Mononuclear cell (primary cell): Measurements from ENCODE around the gene DENND2A. TPM values are rescaled to one million over a fixed set of nuclear protein-coding genes. Genes with fewer than 3 reads are reported as not detected.
"Not testable (repeated sequence)": the region's sequence is repeated elsewhere in the genome, so short reads cannot be mapped to it uniquely, and the experiment has no call there.

Experiments used
- H3K27me3 ChIP-seq: 2 replicates; pipeline ENCODE4 v1.6.0; 2011; ENCODE audit warnings: low read length, control low read depth; ENCODE audit not compliant: insufficient read depth
- H3K4me1 ChIP-seq: 2 replicates; pipeline ENCODE4 v1.5.1; 2011; ENCODE audit warnings: mild to moderate bottlenecking, low read length, control low read depth; ENCODE audit not compliant: insufficient read depth
- H3K4me3 ChIP-seq: 2 replicates; pipeline ENCODE4 v1.5.1; 2011; ENCODE audit warnings: mild to moderate bottlenecking, low read length, moderate library complexity
- H3K9me3 ChIP-seq: 2 replicates; pipeline ENCODE4 v1.5.1; 2011; ENCODE audit warnings: low read depth, mild to moderate bottlenecking, control low read depth, low read length
- total RNA-seq: library from RNA; depleted of rRNA; stranded (reverse); fragments of >200 nt; gene quantifications from one replicate; pipeline ENCODE4 v1.2.3, GENCODE V29; 2012

DENND2A gene
- total RNA-seq, 1 donor: not detected

GRCh38 chr7:140644761-140645160, 4.1 kb upstream of the DENND2A start:
- peaks cover 18% of the 10 kb centered on the region for H3K4me1 ChIP-seq
- H3K27me3 ChIP-seq: peaks cover 31% of the 10 kb centered on the region
- H3K4me3 ChIP-seq, H3K9me3 ChIP-seq: not testable (repeated sequence)

- peaks cover 24% of the 10 kb centered on the region for H3K4me1 ChIP-seq
- H3K9me3 ChIP-seq: no peaks in the 10 kb centered on the region
- peaks cover 45% of the 10 kb centered on the region for H3K27me3 ChIP-seq
- no peak overlapping the region for H3K4me3 ChIP-seq
Measured at GRCh38 chr7:140643416-140643815, 2.8 kb upstream of the DENND2A start.

GRCh38 chr7:140641524-140642195, 1.0 kb upstream of the DENND2A start:
- Histone ChIP-seq H3K4me1 (peaks cover 24% of the 10 kb centered on the region), H3K27me3 (peaks cover 48% of the 10 kb centered on the region), H3K9me3 (no peaks in the 10 kb centered on the region), H3K4me3 (no peak overlapping the region)

GRCh38 chr7:140640060-140640637, 464 bp downstream of the DENND2A start:
- peaks cover 24% of the 10 kb centered on the region for H3K4me1 ChIP-seq
- H3K9me3 ChIP-seq: no peaks in the 10 kb centered on the region
- peaks cover 48% of the 10 kb centered on the region for H3K27me3 ChIP-seq
- no peak overlapping the region for H3K4me3 ChIP-seq

- H3K4me1 ChIP-seq: peaks cover 24% of the 10 kb centered on the region
- H3K4me3 ChIP-seq: no peak overlapping the region
- peaks cover 48% of the 10 kb centered on the region for H3K27me3 ChIP-seq
- no peaks in the 10 kb centered on the region for H3K9me3 ChIP-seq
Measured at GRCh38 chr7:140639366-140640053, 1.1 kb downstream of the DENND2A start.

GRCh38 chr7:140638173-140638791, 2.3 kb downstream of the DENND2A start:
- Histone ChIP-seq H3K9me3 (no peaks in the 10 kb centered on the region), H3K27me3 (peaks cover 44% of the 10 kb centered on the region), H3K4me3 (no peak overlapping the region), H3K4me1 (peaks cover 24% of the 10 kb centered on the region)

GRCh38 chr7:140637400-140637799, 3.2 kb downstream of the DENND2A start:
- Histone ChIP-seq H3K4me3 (no peak overlapping the region), H3K4me1 (peaks cover 24% of the 10 kb centered on the region), H3K9me3 (no peaks in the 10 kb centered on the region), H3K27me3 (peaks cover 37% of the 10 kb centered on the region)

- Histone ChIP-seq H3K4me3 (no peak overlapping the region), H3K4me1 (peaks cover 13% of the 10 kb centered on the region), H3K9me3 (no peaks in the 10 kb centered on the region), H3K27me3 (peaks cover 21% of the 10 kb centered on the region)
Measured at GRCh38 chr7:140635816-140636215, 4.8 kb downstream of the DENND2A start.

- Histone ChIP-seq H3K9me3 (no peaks in the 10 kb centered on the region), H3K27me3 (peaks cover 20% of the 10 kb centered on the region), H3K4me1 (peaks cover 11% of the 10 kb centered on the region), H3K4me3 (no peak overlapping the region)
Measured at GRCh38 chr7:140635345-140635744, 5.3 kb downstream of the DENND2A start.

- Histone ChIP-seq H3K9me3 (no peaks in the 10 kb centered on the region), H3K4me1 (no peaks in the 10 kb centered on the region), H3K4me3 (no peak overlapping the region), H3K27me3 (no peaks in the 10 kb centered on the region)
Measured at GRCh38 chr7:140631602-140632001, 9.0 kb downstream of the DENND2A start.

GRCh38 chr7:140631021-140631420, 9.6 kb downstream of the DENND2A start:
- H3K4me1 ChIP-seq: no peaks in the 10 kb centered on the region
- H3K27me3 ChIP-seq: no peaks in the 10 kb centered on the region
- no peak overlapping the region for H3K4me3 ChIP-seq
- H3K9me3 ChIP-seq: no peaks in the 10 kb centered on the region

GRCh38 chr7:140625908-140626868, 14.4 kb downstream of the DENND2A start:
- no peak overlapping the region for H3K4me3 ChIP-seq
- no peaks in the 10 kb centered on the region for H3K9me3 ChIP-seq

GRCh38 chr7:140625192-140625558, 15.4 kb downstream of the DENND2A start:
- not testable (repeated sequence) for H3K4me1 ChIP-seq, H3K27me3 ChIP-seq, H3K4me3 ChIP-seq, H3K9me3 ChIP-seq

More at GRCh38 chr7:140625908-140626868, 14.4 kb downstream of the DENND2A start:
- Histone ChIP-seq H3K4me1 (no peaks in the 10 kb centered on the region), H3K27me3 (no peaks in the 10 kb centered on the region)

GRCh38 chr7:140624392-140625191, 16.0 kb downstream of the DENND2A start:
- Histone ChIP-seq H3K4me1 (no peaks in the 10 kb centered on the region), H3K27me3 (no peaks in the 10 kb centered on the region), H3K9me3 (no peaks in the 10 kb centered on the region), H3K4me3 (no peak overlapping the region)
